HCT116 (cell line): Measurements from ENCODE around the gene APBA2.

Experiments used
- YY1 ChIP-seq: IDR thresholded peaks from 2 replicates; pipeline ENCODE4 v1.6.1; 2011; ENCODE audit warnings: low read length, low read depth, moderate library complexity, mild to moderate bottlenecking; ENCODE audit not compliant: insufficient replicate concordance; ENCODE audit errors: extremely low read depth
- TF ChIP-seq, protein P1 (sequence below), 3 experiments: fragments of 200-600 bp in 1 of 3; sonication (generic) in 1 of 3; IDR thresholded peaks in 2 of 3; conservative IDR thresholded peaks in 1 of 3; 2 replicates each; pipeline ENCODE4 v1.5.1; 2012 to 2017; ENCODE audit warnings: low read depth in 2 of 3, low read length in 2 of 3, antibody characterized with exemption in 1 of 3, borderline replicate concordance in 1 of 3, control low read depth in 1 of 3, mild to moderate bottlenecking in 1 of 3, mixed read lengths in 1 of 3, mixed run types in 1 of 3, moderate library complexity in 1 of 3; ENCODE audit not compliant: insufficient read depth in 1 of 3

DNA sequence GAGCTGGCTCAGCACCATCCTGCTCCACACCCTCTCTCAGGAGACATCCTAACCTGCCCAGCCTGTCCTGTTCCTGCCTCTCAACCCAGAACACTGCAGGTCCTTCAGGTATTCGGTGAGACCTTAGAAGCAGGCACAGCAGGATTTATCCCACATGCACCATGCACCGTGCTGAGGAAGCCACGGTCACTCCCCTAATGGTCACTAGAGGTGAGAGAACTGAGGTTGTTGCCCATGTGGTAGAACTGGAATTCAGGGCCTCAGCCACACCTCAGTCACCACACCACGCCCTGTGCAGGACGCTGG, 36.9 kb downstream of the APBA2 start:
- TF ChIP-seq, protein P1, sequence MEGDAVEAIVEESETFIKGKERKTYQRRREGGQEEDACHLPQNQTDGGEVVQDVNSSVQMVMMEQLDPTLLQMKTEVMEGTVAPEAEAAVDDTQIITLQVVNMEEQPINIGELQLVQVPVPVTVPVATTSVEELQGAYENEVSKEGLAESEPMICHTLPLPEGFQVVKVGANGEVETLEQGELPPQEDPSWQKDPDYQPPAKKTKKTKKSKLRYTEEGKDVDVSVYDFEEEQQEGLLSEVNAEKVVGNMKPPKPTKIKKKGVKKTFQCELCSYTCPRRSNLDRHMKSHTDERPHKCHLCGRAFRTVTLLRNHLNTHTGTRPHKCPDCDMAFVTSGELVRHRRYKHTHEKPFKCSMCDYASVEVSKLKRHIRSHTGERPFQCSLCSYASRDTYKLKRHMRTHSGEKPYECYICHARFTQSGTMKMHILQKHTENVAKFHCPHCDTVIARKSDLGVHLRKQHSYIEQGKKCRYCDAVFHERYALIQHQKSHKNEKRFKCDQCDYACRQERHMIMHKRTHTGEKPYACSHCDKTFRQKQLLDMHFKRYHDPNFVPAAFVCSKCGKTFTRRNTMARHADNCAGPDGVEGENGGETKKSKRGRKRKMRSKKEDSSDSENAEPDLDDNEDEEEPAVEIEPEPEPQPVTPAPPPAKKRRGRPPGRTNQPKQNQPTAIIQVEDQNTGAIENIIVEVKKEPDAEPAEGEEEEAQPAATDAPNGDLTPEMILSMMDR (IDR thresholded peaks at IDR 0.05 in 2 of 3, conservative IDR thresholded peaks at IDR 0.05 in 1 of 3; ENCODE audit: borderline replicate concordance in 1 of 3, insufficient read depth in 1 of 3, low read depth in 2 of 3, low read length in 2 of 3) = no peak
- no peak for TF ChIP-seq YY1
